ENCODE results near the gene STK36.

DNA sequence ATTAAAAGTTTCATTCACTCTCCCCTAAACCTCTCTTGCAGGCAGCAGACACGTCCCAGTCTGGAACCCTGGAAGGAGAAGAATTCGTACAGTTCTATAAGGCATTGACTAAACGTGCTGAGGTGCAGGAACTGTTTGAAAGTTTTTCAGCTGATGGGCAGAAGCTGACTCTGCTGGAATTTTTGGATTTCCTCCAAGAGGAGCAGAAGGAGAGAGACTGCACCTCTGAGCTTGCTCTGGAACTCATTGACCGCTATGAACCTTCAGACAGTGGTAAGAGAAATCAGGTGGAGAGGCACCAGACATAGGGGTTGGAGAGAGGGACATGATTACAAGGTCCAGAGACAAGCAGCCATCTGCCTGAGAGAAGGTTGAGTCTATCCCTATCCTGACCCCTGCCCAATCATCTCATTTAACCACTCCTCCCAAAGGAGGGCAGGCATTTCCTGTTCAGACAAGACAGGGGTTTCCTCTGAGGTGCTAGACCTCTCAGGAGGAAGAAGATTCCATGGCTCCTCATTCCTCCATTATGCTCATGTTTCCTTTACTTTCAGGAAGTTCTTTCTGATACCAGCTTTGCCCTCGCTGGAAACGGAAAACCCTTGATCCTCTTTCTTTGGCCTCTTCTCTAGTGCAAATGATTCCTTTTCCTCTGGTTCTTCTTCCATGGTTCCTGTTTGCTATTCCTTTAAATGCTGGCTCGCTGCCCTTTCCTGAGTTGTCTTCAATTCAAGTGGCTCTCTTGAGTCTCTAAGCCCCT is 49.1 kb upstream of the STK36 start:
- TF ChIP-seq, protein P1, sequence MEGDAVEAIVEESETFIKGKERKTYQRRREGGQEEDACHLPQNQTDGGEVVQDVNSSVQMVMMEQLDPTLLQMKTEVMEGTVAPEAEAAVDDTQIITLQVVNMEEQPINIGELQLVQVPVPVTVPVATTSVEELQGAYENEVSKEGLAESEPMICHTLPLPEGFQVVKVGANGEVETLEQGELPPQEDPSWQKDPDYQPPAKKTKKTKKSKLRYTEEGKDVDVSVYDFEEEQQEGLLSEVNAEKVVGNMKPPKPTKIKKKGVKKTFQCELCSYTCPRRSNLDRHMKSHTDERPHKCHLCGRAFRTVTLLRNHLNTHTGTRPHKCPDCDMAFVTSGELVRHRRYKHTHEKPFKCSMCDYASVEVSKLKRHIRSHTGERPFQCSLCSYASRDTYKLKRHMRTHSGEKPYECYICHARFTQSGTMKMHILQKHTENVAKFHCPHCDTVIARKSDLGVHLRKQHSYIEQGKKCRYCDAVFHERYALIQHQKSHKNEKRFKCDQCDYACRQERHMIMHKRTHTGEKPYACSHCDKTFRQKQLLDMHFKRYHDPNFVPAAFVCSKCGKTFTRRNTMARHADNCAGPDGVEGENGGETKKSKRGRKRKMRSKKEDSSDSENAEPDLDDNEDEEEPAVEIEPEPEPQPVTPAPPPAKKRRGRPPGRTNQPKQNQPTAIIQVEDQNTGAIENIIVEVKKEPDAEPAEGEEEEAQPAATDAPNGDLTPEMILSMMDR (IDR thresholded peaks at IDR 0.05), result no peak
- TF ChIP-seq POLR2A (IDR thresholded peaks at IDR 0.05), result no peak
